Heart right ventricle (tissue), 16 donors: ENCODE data around the gene ZFTA. TPM values are rescaled to one million over a fixed set of nuclear protein-coding genes. Genes with fewer than 3 reads are reported as not detected.
"Not testable (repeated sequence)": the region's sequence is repeated elsewhere in the genome, so short reads cannot be mapped to it uniquely, and the experiment has no call there.

Source experiments
- ATAC-seq, 8 donors: fragments of 200-7000 bp; cut with Tn5 transposase; one replicate each; pipeline ENCODE4 v1.9.1; 2020; ENCODE audit warnings: mild to moderate bottlenecking in 8 of 8, moderate library complexity in 8 of 8, moderate number of reproducible peaks in 1 of 8
- DNase-seq, 2 donors: peaks; one replicate each; pipeline ENCODE4 v3.0.0-alpha.2; 2020
- H3K27ac ChIP-seq, 10 donors: fragments of 200-600 bp; sonication (generic) in 2 of 10; one replicate each; pipeline versions ENCODE4 v1.5.0 to v1.8.0; 2020 to 2022; ENCODE audit warnings: mild to moderate bottlenecking in 3 of 10
- H3K27me3 ChIP-seq, 7 donors: fragments of 200-600 bp; one replicate each; pipeline ENCODE4 v1.8.0; 2021 to 2022; ENCODE audit warnings: mild to moderate bottlenecking in 2 of 7
- H3K36me3 ChIP-seq, 9 donors: fragments of 200-600 bp; sonication (generic) in 1 of 9; one replicate each; pipeline versions ENCODE4 v1.5.0 to v1.8.0; 2020 to 2022; ENCODE audit warnings: mild to moderate bottlenecking in 2 of 9
- H3K4me1 ChIP-seq, 9 donors: fragments of 200-600 bp; sonication (generic) in 1 of 9; one replicate each; pipeline versions ENCODE4 v1.5.0 to v1.8.0; 2020 to 2022; ENCODE audit warnings: mild to moderate bottlenecking in 4 of 9
- H3K4me3 ChIP-seq, 10 donors: fragments of 200-600 bp; sonication (generic) in 2 of 10; one replicate each; pipeline versions ENCODE4 v1.5.0 to v1.8.0; 2020 to 2022; ENCODE audit warnings: mild to moderate bottlenecking in 7 of 10, moderate library complexity in 2 of 10
- H3K9me3 ChIP-seq, 11 donors: fragments of 200-600 bp in 10 of 11; sonication (generic) in 2 of 11; one replicate each; pipeline versions ENCODE4 v1.5.0 to v1.8.0; 2013 to 2022; ENCODE audit warnings: mild to moderate bottlenecking in 2 of 11, control low read depth in 1 of 11, moderate library complexity in 1 of 11
- CTCF ChIP-seq, 9 donors: fragments of 200-600 bp; sonication (generic) in 2 of 9; IDR thresholded peaks; one replicate each; pipeline versions ENCODE4 v1.5.0 to v1.8.0; 2021 to 2022; ENCODE audit warnings: antibody characterized with exemption in 9 of 9, mild to moderate bottlenecking in 5 of 9, moderate library complexity in 1 of 9
- WGBS, 2 donors: extraction: QIAGEN DNeasy Blood & Tissue Kit; methylation state at CpG; one replicate each; pipeline ENCODE4 v1.1.7; 2013; ENCODE audit warnings: inconsistent platforms in 1 of 2; 5-methylcytosine and 5-hydroxymethylcytosine counted together
- intact Hi-C, 10 donors: fragments of 100-400 bp; cut with DNase I; formaldehyde crosslinking; loops; one replicate each; pipeline versions ENCODE4 v1.11.1 to v1.14.2; 2022
- polyA plus RNA-seq, 2 donors: library from polyadenylated mRNA; stranded (reverse); fragments of 200-250 nt; gene quantifications; one replicate each; pipeline ENCODE4 v1.2.3, GENCODE V29; 2013
- total RNA-seq, 10 donors: library from RNA; stranded (reverse); fragmentation: NEBNext Ultra II Directional in 3 of 10; extraction: Animal tissue kit (Norgen Biotek cat#: 25700) in 3 of 10; gene quantifications; one replicate each; pipeline versions ENCODE4 v1.2.1 to v1.2.4, GENCODE V29; 2021 to 2023
- donor health status: Arrhythmogenic right ventricular cardiomyopathy.
- donor health status: ischemic (EF 13 %, LVEDD 7.1; RV severe dilation, severe dysfunction).
- donor health status: healthy with polysubstance abuse.
- donor health status: DM: no; HTN: yes; CAD: no.
- donor health status: DM: no; HTN: no; CAD: no.
- donor health status: ischemic (EF 25% LVEDD 6.9; RV normal size, moderate dysfunction).
- donor health status: ischemic (EF 25% LVEDD 5.7; RV mildly dilated, moderate dysfunction).
- donor health status: healthy.
- donor health status: DM: yes; HTN: yes; CAD: no.
- donor health status: Ischemic cardiomyopathy.
- donor health status: ischemic (EF 35%, LVEDD 5.7; RV mildly dilated, moderate dysfunction).
- donor health status: nonischemic (EF 11% LVEDD 7.7; RV severe dilation, severe dysfunction).
- donor health status: DM: yes; HTN: yes; CAD: no.
- donor health status: PGD.
- donor health status: ischemic (EF 29% LVEDD 5.4; RV normal size, mild dysfunction).
- donor health status: nonischemic (EF 23%, LVEDD 6.1; RV moderate dilation, normal function).

Gene ZFTA
- total and polyA plus RNA-seq, 12 donors, result 4.6 to 14.3 (median 8.6) TPM

DNA sequence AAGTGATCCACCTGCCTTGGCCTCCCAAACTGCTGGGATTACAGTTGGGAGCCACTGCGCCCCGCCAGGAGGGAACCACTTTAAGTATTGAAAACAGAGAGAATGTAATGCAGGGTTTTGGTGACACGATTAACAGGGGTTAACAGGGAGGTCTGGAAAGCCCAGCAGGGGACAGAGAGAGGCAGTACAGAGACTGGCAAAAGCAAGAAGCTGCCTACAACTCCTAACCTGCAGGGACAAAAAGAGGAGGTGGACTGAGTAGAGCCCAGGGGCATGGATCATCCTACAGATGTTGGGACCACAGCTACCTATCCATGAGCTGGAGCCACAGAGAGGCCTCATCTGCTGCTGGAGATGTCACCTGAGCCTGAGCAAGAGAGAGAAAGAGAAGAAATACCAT is 42.9 kb upstream of the ZFTA start:
- TF ChIP-seq CTCF (IDR thresholded peaks at IDR 0.05), result no peak
- peaks cover 0 to 38% (median 22%) of the 10 kb centered on the region in 9 donors for H3K4me1 ChIP-seq
- no peaks in the 10 kb centered on the region for H3K27me3 ChIP-seq
- intact Hi-C loops, result loop anchor here in 6 of 10 donors (5.0 to 10.0 kb wide), 4 partner anchors 34 to 47 kb away; partner anchors contain the start of gene ZFTA (in 4 of the 6)
- H3K9me3 ChIP-seq, result no peaks in the 10 kb centered on the region
- DNase-seq (no peak), ATAC-seq (no peak)
- no peak overlapping the region for H3K27ac ChIP-seq
- peaks cover 0 to 7% (median 0%) of the 10 kb centered on the region in 9 donors for H3K36me3 ChIP-seq
- H3K4me3 ChIP-seq, result no peak overlapping the region
- 83 to 86% methylated on average over 3 of the region's 3 CpGs for WGBS, 2 donors

GRCh38 chr11:63810383-63810782 is 41.8 kb upstream of the ZFTA start:
- H3K27me3 ChIP-seq, H3K4me3 ChIP-seq, ATAC-seq, H3K27ac ChIP-seq, DNase-seq, H3K9me3 ChIP-seq, H3K36me3 ChIP-seq: not testable (repeated sequence)
- peaks cover 0 to 35% (median 26%) of the 10 kb centered on the region in 9 donors for H3K4me1 ChIP-seq
- intact Hi-C loops, result loop anchor here in 6 of 10 donors (5.0 to 10.0 kb wide), 4 partner anchors 33 to 46 kb away; partner anchors contain the start of gene ZFTA (in 4 of the 6)
- whole genome bisulfite sequencing, 2 donors, result 97 to 98% methylated on average over 11 of the region's 11 CpGs

DNA sequence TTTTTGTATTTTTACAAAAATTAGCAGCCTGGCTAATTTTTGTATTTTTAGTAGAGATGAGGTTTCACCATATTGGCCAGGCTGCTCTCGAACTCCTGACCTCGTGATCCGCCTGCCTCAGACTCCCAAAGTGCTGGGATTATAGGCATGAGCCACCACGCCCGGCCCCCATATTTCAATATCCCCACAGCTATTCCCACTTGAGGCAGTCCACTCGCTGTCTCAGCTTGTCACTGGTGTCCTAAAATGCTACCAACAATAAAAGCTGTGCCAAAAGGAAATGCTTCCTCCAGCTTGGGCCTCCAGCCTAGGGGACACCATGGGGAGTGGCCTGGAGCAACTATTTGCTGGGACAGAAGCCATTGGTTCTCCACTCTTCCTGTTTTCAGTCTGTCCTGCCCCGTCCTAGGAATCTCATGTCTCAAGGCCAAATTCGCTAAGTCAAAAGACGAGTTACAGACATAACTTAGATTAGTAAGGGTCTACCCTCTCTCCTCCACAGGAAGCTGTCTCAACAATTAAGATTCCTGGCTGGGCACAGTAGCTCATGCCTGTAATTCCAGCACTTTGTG is 37.4 kb upstream of the ZFTA start:
- H3K27me3 ChIP-seq, result no peaks in the 10 kb centered on the region
- no peaks in the 10 kb centered on the region for H3K36me3 ChIP-seq
- H3K4me3 ChIP-seq, result no peak overlapping the region
- peaks cover 0 to 13% (median 0%) of the 10 kb centered on the region in 9 donors for H3K4me1 ChIP-seq
- no peak for TF ChIP-seq CTCF (IDR thresholded peaks at IDR 0.05)
- peak in 1 of 2 donors; percentile 43 for DNase-seq
- WGBS, 2 donors, result 50 to 56% methylated on average over 9 of the region's 9 CpGs
- ATAC-seq, result peak; percentile 38 to 90 (median 82)
- H3K27ac ChIP-seq, result peak overlapping the region in 7 of 10 donors; percentile 11 to 70 (median 44)
- H3K9me3 ChIP-seq, result no peaks in the 10 kb centered on the region
- intact Hi-C loops, result no loop called here

GRCh38 chr11:63804259-63804658 is 35.7 kb upstream of the ZFTA start:
- ATAC-seq, result no peak
- H3K27me3 ChIP-seq, result no peaks in the 10 kb centered on the region
- H3K4me1 ChIP-seq, result peaks cover 0 to 13% (median 0%) of the 10 kb centered on the region in 9 donors
- no peak overlapping the region for H3K4me3 ChIP-seq
- H3K9me3 ChIP-seq, result no peaks in the 10 kb centered on the region
- H3K27ac ChIP-seq, result no peak overlapping the region
- intact Hi-C loops, result no loop called here
- no peak for TF ChIP-seq CTCF (IDR thresholded peaks at IDR 0.05)
- WGBS, 2 donors, result 85 to 89% methylated on average over 6 of the region's 6 CpGs
- no peaks in the 10 kb centered on the region for H3K36me3 ChIP-seq
- DNase-seq, result no peak
